Activated T-cell treated with anti-CD3 and anti-CD28 coated beads, Interleukin-2, amount 50 U/mL, for 24 hours (primary cell): ENCODE measurements around the gene ATAD3B.

Experiments used
- DNase-seq: peaks from one replicate; pipeline ENCODE4 v3.0.0-alpha.2; 2020
- H3K27ac Mint-ChIP-seq: 2 replicates; pipeline ENCODE4 v1.8.0; 2020; ENCODE audit warnings: mild to moderate bottlenecking, mixed read lengths
- H3K27me3 Mint-ChIP-seq: 2 replicates; pipeline ENCODE4 v1.8.0; 2020; ENCODE audit warnings: mixed read lengths
- H3K36me3 Mint-ChIP-seq: 2 replicates; pipeline ENCODE4 v1.8.0; 2020; ENCODE audit warnings: low read depth, mixed read lengths
- H3K4me1 Mint-ChIP-seq: 2 replicates; pipeline ENCODE4 v1.8.0; 2020; ENCODE audit warnings: low read depth, mixed read lengths
- H3K4me3 Mint-ChIP-seq: 2 replicates; pipeline ENCODE4 v1.8.0; 2020; ENCODE audit warnings: mild to moderate bottlenecking, moderate library complexity, mixed read lengths
- H3K9me3 Mint-ChIP-seq: 2 replicates; pipeline ENCODE4 v1.8.0; 2020; ENCODE audit warnings: mixed read lengths

ATAD3B gene

DNA sequence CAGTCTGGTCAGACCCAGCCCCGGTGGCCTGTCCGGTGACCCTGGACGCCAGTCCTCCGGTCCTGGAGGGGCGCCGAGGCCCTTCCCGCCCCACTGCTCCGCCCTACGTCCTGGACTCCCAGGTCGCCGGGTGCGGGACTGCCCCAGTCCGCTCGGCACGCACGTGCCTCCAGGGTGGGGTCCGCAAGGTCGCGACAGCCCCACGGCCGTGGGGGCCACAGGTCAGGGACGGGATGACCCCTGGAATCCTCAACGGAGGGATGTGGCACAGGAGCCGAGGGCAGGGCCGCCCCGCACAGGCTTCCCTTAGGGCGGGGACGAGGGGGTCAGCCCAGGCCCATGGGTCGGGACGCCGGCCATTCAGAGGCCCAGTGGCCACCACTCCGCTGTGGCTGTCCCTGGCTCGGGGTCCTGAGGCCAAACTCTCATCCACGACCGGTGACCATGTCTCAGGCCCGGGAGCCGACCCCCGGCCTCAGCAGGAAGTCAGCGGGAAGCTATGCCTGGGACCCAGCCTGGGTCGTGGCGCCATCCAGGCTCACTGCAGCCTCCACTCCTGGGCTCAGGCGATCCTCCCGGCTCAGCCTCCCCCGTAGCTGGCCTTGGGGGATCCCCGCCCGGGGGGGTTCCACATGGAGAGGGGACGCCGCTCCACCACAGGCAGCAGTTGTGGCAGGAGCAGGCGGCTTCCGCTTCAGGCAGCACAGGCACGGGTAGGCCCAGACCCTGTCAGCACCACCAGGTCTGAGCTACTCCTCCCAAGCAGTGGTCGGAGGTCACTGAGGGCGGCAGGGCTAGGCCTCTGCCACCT lies 69.5 kb downstream of the ATAD3B start:
- peaks cover 38% of the 10 kb centered on the region for H3K36me3 Mint-ChIP-seq
- peaks cover 3% of the 10 kb centered on the region for H3K4me1 Mint-ChIP-seq
- no peaks in the 10 kb centered on the region for H3K9me3 Mint-ChIP-seq
- H3K27ac Mint-ChIP-seq, result peak overlapping the region; percentile 52
- H3K27me3 Mint-ChIP-seq, result no peaks in the 10 kb centered on the region
- peak overlapping the region; percentile 18 for H3K4me3 Mint-ChIP-seq
- no peak for DNase-seq

DNA sequence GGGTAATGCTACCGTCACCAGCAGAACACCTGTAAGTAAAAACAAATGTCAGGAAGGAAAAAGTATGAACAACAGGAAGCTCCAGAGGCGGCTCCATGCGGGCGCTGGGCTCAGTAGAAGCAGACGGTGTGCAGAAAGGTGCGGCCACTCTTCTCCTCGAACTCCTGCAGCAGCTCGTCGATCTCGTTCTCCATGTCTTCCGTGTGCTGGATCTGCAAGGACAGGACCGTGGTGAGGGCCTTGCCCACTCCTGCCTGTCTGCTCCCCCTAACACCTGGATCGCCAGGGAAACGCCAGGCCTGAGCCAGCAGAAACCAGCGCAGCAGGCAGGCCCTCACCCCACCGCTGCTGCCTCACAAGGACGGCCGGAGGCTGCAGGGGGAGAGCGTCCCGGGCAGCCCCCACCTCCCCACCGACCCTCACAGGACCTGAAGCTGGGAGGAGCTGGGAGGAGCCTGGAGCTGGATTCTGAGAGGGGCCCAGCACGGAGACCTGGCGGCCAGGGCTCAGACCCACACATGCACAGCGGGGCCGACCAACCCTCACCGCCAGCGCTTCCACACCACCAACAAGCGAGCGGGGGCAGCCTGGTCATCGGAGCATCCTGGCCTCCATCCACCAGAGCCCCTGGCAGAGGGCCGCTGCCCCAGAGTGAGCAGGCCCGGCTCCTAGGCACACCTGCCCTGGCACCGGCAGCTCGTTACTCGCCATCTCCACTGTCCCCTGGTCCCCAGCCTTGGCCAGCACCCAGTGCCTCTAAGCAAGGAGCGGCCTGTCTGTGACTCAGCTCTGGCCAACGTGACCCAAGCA lies 70.6 kb downstream of the ATAD3B start:
- H3K4me3 Mint-ChIP-seq, result no peak overlapping the region
- no peaks in the 10 kb centered on the region for H3K9me3 Mint-ChIP-seq
- DNase-seq, result no peak
- peak overlapping the region; percentile 52 for H3K27ac Mint-ChIP-seq
- H3K27me3 Mint-ChIP-seq, result no peaks in the 10 kb centered on the region
- H3K4me1 Mint-ChIP-seq, result peaks cover 3% of the 10 kb centered on the region
- peaks cover 42% of the 10 kb centered on the region for H3K36me3 Mint-ChIP-seq

DNA sequence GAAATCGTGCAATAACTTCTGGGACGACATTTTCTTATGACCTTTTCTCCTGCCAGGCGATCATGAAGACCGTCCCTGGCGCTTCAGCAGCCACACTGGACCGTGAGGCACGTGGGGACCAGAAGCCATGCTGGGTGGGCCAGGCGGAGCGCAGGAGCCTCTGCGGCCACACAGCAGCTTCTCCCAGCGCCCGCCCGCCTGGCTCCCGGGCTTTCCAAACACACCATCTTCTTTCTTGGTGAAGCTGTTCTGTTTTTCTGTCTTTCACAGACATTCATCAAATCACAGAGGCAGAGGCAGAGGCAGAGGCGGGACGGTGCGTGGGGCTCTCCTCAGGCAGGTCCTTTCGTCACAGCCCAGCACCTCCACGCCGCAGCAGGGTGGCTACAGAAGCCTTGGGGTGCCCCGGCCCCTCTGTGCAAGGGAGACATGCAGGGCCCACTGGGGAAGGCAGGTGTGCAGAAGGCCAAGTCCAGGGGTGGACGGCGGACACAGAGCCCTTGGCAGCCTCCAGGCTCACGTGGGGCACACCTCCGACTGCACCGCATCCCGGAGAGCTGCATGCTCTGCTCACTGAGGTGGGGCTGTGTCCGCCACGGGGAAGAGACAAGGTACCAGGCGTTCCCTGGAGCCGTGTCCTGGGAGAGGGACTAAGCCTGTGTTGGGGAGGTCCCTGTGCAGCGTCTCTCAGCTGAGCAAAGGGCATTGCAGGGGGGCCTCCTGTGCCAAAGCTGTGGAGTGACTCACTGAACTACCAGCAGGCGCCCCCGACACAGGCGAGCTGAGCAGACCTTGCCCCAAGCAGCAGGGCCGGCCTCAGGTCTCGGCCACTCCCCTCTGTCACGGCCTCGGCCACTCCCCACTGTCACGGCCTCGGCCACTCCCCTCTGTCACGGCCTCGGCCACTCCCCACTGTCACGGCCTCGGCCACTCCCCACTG lies 71.5 kb downstream of the ATAD3B start:
- peaks cover 3% of the 10 kb centered on the region for H3K4me1 Mint-ChIP-seq
- no peaks in the 10 kb centered on the region for H3K9me3 Mint-ChIP-seq
- no peaks in the 10 kb centered on the region for H3K27me3 Mint-ChIP-seq
- peak overlapping the region; percentile 33 for H3K27ac Mint-ChIP-seq
- no peak overlapping the region for H3K4me3 Mint-ChIP-seq
- H3K36me3 Mint-ChIP-seq, result peaks cover 49% of the 10 kb centered on the region
- no peak for DNase-seq

DNA sequence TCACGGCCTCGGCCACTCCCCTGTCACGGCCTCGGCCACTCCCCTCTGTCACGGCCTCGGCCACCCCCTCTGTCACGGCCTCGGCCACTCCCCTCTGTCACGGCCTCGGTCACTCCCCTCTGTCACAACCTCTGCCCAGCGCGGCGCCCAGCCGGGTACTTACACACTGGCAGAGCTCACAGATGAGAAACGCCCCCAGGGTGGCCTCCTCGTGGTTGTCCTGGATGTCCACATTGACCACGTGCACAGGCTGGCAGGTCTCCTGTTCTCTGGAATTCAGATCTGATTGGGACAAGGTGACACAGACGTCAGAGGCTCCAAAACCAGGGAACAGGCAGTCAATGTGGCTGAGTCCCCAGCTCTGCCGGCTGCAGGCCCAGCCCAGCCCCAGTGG lies 72.1 kb downstream of the ATAD3B start:
- no peak for DNase-seq
- no peaks in the 10 kb centered on the region for H3K9me3 Mint-ChIP-seq
- peaks cover 2% of the 10 kb centered on the region for H3K4me1 Mint-ChIP-seq
- H3K27ac Mint-ChIP-seq, result no peak overlapping the region
- H3K27me3 Mint-ChIP-seq, result no peaks in the 10 kb centered on the region
- H3K4me3 Mint-ChIP-seq, result no peak overlapping the region
- H3K36me3 Mint-ChIP-seq, result peaks cover 51% of the 10 kb centered on the region

DNA sequence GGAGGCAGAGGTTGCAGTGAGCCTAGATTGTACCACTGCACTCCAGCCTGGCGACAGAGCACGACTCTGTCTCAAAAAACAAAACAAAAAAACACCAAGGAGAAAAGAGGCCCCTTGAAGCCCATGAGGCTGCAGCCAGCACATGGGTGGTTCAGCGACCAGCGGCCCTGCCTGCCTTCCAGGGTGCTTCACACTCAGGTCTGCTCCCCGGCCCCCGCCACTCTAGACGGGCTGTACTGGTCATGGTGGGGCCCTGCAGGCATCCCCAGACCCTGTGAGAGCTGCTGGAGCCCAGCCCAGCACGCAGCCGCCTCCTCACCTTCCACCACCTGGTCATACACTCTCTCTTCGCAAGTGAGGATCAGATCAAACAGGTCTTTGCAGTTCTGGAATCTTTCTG lies 73.0 kb downstream of the ATAD3B start:
- no peaks in the 10 kb centered on the region for H3K9me3 Mint-ChIP-seq
- H3K27me3 Mint-ChIP-seq, result no peaks in the 10 kb centered on the region
- H3K4me3 Mint-ChIP-seq, result no peak overlapping the region
- H3K4me1 Mint-ChIP-seq, result peaks cover under 1% of the 10 kb centered on the region
- no peak for DNase-seq
- peak overlapping the region; percentile 27 for H3K27ac Mint-ChIP-seq
- peaks cover 53% of the 10 kb centered on the region for H3K36me3 Mint-ChIP-seq
